Pancreas (tissue), 10 donors: Measurements from ENCODE around the gene COL8A2. TPM values are rescaled to one million over a fixed set of nuclear protein-coding genes. Genes with fewer than 3 reads are reported as not detected.

Experiments
- ATAC-seq, 4 donors: fragments of 200-7000 bp; cut with Tn5 transposase; one replicate each; pipeline versions ENCODE4 v1.8.0 to v1.9.1; 2020; ENCODE audit warnings: mild to moderate bottlenecking in 4 of 4, moderate library complexity in 4 of 4
- DNase-seq, 6 donors: peaks; one replicate each; pipeline ENCODE4 v3.0.0-alpha.2; 2020
- FAIRE-seq: peaks from 2 replicates; lab custom pipeline; 2012; peaks lifted over from hg19 to GRCh38; lab: Jason Lieb, UNC
- H3K27ac ChIP-seq, 4 donors: fragments of 200-600 bp; sonication (generic); 1 replicate in 3 of 4; 2 replicates in 1 of 4; pipeline versions ENCODE4 v1.5.0 to v1.8.0; 2020
- H3K27me3 ChIP-seq, 4 donors: fragments of 200-600 bp; one replicate each; pipeline ENCODE4 v1.8.0; 2021
- H3K36me3 ChIP-seq, 3 donors: fragments of 200-600 bp; sonication (generic) in 1 of 3; one replicate each; pipeline versions ENCODE4 v1.5.0 to v1.8.0; 2020 to 2021
- H3K4me1 ChIP-seq, 3 donors: fragments of 200-600 bp; one replicate each; pipeline ENCODE4 v1.8.0; 2021
- H3K4me3 ChIP-seq, 4 donors: fragments of 200-600 bp; sonication (generic) in 2 of 4; one replicate each; pipeline versions ENCODE4 v1.5.0 to v1.8.0; 2020 to 2021
- H3K9me3 ChIP-seq, 4 donors: fragments of 200-600 bp; one replicate each; pipeline ENCODE4 v1.8.0; 2021
- CTCF ChIP-seq, 4 donors: fragments of 200-600 bp; sonication (generic) in 3 of 4; IDR thresholded peaks; one replicate each; pipeline versions ENCODE4 v1.5.0 to v1.8.0; 2021; ENCODE audit warnings: antibody characterized with exemption in 4 of 4
- WGBS, 2 donors: extraction: QIAGEN DNeasy Blood & Tissue Kit; methylation state at CpG; one replicate each; pipeline ENCODE4 v1.1.7; 2013; 5-methylcytosine and 5-hydroxymethylcytosine counted together
- intact Hi-C, 3 donors: fragments of 100-400 bp; cut with DNase I; formaldehyde crosslinking; loops; one replicate each; pipeline versions ENCODE4 v1.11.1 to v1.14.2; 2022
- polyA plus RNA-seq, 2 donors: library from polyadenylated mRNA; stranded (reverse); fragments of 200-250 nt; gene quantifications; one replicate each; pipeline ENCODE4 v1.2.3, GENCODE V29; 2013
- total RNA-seq, 6 donors: library from RNA; stranded (reverse); fragmentation: NEBNext Ultra II Directional in 4 of 6; extraction: Animal tissue kit (Norgen Biotek cat#: 25700) in 4 of 6; gene quantifications; one replicate each; pipeline versions ENCODE4 v1.2.1 to v1.2.4, GENCODE V29; 2021 to 2023
- donor health status: healthy with polysubstance abuse.
- donor health status: DM: no; HTN: no; CAD: no; lungs with moderate emphysema.
- donor health status: DM: no; HTN: no; CAD: no.
- donor health status: control.
- donor health status: control.
- donor health status: Bipolar disorder and iron deficiency.
- donor health status: DM: yes; HTN: yes; CAD: no.
- donor health status: DM: no; HTN: no; CAD: no.
- donor health status: DM: no; HTN: no; CAD: no.
- donor health status: DM: yes; HTN: yes; CAD: no.

Gene COL8A2
- total and polyA plus RNA-seq, 8 donors = 0.12 to 3.3 (median 0.36) TPM

DNA sequence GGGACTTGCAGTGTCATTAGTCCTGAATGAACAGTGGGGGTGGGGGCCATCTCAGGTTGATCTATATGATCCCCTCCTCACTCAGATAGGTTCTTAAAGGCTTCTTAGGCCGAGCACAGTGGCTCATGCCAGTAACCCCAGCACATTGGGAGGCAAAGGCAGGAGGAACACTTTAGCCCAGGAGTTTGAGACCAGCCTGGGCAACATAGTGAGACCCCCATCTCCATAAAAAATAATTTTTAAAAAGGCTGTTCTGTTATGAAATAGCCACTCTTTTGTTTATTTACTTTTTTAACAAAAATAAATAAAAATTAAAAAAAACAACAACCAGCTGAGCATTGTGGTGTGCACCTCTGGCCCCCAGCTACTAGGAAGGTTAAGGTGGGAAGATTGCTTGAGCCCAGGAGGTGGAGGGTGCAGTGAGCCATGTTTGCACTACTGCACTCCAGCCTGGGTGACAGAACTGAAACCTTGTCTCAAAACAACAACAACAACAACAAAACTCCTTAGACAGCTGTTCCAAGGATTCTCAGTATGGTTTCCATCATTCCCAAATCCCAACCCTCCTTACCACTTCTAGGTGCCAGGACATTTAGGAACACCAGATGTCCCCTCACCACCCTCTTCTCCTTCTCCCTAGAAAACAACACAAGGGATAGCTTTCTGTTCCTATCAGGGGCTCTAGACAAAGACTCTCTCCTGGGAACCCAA is 26.3 kb upstream of the COL8A2 start:
- FAIRE-seq (no peak), ATAC-seq (no peak), DNase-seq (no peak)
- no peaks in the 10 kb centered on the region for H3K36me3 ChIP-seq
- H3K4me3 ChIP-seq = no peak overlapping the region
- peak overlapping the region in 3 of 4 donors; percentile 89 to 93 (median 91) for H3K27ac ChIP-seq
- intact Hi-C loops = loop anchor here in 1 of 3 donors (5.0 kb wide), 1 partner anchor 36 kb away; no protein-coding TSS in a partner anchor
- no peak for TF ChIP-seq CTCF (IDR thresholded peaks at IDR 0.05)
- WGBS, 2 donors = 4 to 17% methylated on average over 1 of the region's 1 CpG
- H3K27me3 ChIP-seq = no peaks in the 10 kb centered on the region
- H3K9me3 ChIP-seq = no peaks in the 10 kb centered on the region
- H3K4me1 ChIP-seq = peaks cover 10 to 28% (median 14%) of the 10 kb centered on the region in 3 donors

GRCh38 chr1:36150296-36151133 is 25.5 kb upstream of the COL8A2 start:
- Histone ChIP-seq H3K36me3 (no peaks in the 10 kb centered on the region), H3K4me3 (no peak overlapping the region), H3K9me3 (no peaks in the 10 kb centered on the region), H3K4me1 (peaks cover 10 to 28% (median 14%) of the 10 kb centered on the region in 3 donors), H3K27me3 (no peaks in the 10 kb centered on the region), H3K27ac (peak overlapping the region; percentile 89 to 93 (median 90))
- 15 to 17% methylated on average over 12 of the region's 12 CpGs for WGBS, 2 donors
- no peak for TF ChIP-seq CTCF (IDR thresholded peaks at IDR 0.05)
- DNase-seq (peak; percentile 84 to 97 (median 93)), ATAC-seq (peak; percentile 77 to 84 (median 80)), FAIRE-seq (peak; percentile 86)
- intact Hi-C loops = loop anchor here in 1 of 3 donors (5.0 kb wide), 1 partner anchor 37 kb away; no protein-coding TSS in a partner anchor

- DNase-seq (peak in 1 of 6 donors; percentile 20), ATAC-seq (peak in 1 of 4 donors; percentile 0), FAIRE-seq (no peak)
- Histone ChIP-seq H3K27me3 (no peaks in the 10 kb centered on the region), H3K9me3 (no peaks in the 10 kb centered on the region), H3K4me3 (no peak overlapping the region), H3K36me3 (no peaks in the 10 kb centered on the region), H3K4me1 (peaks cover 10 to 28% (median 11%) of the 10 kb centered on the region in 3 donors), H3K27ac (peak overlapping the region; percentile 89 to 93 (median 90))
- WGBS, 2 donors = 35 to 36% methylated on average over 6 of the region's 6 CpGs
- TF ChIP-seq CTCF (IDR thresholded peaks at IDR 0.05) = no peak
- intact Hi-C loops = loop anchor here in 1 of 3 donors (5.0 kb wide), 1 partner anchor 37 kb away; no protein-coding TSS in a partner anchor
These were observed 24.9 kb upstream of the COL8A2 start for GRCh38 chr1:36149973-36150295.

DNA sequence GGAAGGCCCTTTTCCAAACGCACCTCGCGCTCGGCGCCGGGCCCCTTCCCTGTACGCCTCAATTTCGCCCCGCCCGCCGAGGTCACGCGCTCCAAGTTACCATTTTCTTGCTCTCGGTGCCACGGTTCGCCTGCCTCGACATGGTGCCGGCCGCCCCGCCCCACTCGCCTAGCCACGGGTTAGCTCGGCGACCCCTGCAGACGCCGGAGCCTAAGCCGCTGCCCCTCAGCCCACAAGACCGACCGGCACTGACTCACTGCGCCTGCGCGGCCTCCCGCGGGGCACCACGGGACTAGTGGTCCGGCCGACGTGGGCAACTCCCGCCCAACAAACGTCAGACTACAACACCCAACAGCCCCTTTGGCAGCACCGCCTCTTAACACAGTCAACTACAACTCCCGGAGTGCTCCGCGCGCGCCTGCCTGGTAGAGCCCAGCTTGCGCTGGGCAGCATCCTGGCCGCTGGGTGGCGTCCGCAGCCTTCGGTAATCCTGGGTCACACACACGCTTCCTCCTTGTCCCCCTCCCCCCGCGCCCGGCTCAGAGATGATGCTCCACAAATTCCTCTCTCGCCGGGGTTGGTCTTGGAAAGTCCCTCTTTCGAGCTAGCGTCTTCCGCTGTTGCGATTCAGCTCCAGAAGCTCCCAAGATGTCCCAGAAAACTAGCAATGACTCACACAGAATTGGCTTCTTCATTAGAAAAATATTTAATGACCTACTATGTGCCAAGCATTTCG is 24.4 kb upstream of the COL8A2 start, which contains the start of gene TRAPPC3:
Gene TRAPPC3 (minus strand): TSS at position 250 of the 736 bp plus-strand sequence. CDS start 108 bp downstream, at position 142.
- peaks cover 10 to 28% (median 10%) of the 10 kb centered on the region in 3 donors for H3K4me1 ChIP-seq
- peak; percentile 99 to 100 (median 100) for DNase-seq
- peak within 1 kb of the TSS; percentile 61 to 99 (median 86) for H3K4me3 ChIP-seq
- no peaks in the 10 kb centered on the region for H3K36me3 ChIP-seq
- WGBS, 2 donors = 1% methylated on average over 62 of the region's 62 CpGs
- FAIRE-seq = peak; percentile 51
- peak within 1 kb of the TSS; percentile 89 to 93 (median 90) for H3K27ac ChIP-seq
- peak; percentile 86 to 93 (median 90) for TF ChIP-seq CTCF (IDR thresholded peaks at IDR 0.05)
- no peaks in the 10 kb centered on the region for H3K27me3 ChIP-seq
- ATAC-seq = peak; percentile 89 to 93 (median 92)
- intact Hi-C loops = no loop called here
- no peaks in the 10 kb centered on the region for H3K9me3 ChIP-seq
